Neutrophil (primary cell): ENCODE measurements around the gene CYP27C1.

Experiments
- H3K27ac ChIP-seq: fragments of 200-600 bp; sonication (generic); 2 replicates; pipeline ENCODE4 v1.5.1; 2016; ENCODE audit warnings: mild to moderate bottlenecking, moderate library complexity
- H3K27me3 ChIP-seq: fragments of 200-600 bp; sonication (generic); 2 replicates; pipeline ENCODE4 v1.6.0; 2016; ENCODE audit warnings: mild to moderate bottlenecking
- H3K36me3 ChIP-seq: fragments of 200-600 bp; sonication (generic); 2 replicates; pipeline ENCODE4 v1.5.1; 2017
- H3K4me1 ChIP-seq, 2 experiments: fragments of 200-600 bp in 1 of 2; sonication (generic) in 1 of 2; 1 replicate in 1 of 2; 2 replicates in 1 of 2; pipeline versions ENCODE4 v1.5.1 to v1.6.1; 2013 to 2016; ENCODE audit warnings: low read depth in 1 of 2, low read length in 1 of 2, mild to moderate bottlenecking in 1 of 2, moderate library complexity in 1 of 2; ENCODE audit not compliant: control insufficient read depth in 1 of 2, insufficient read depth in 1 of 2
- H3K4me3 ChIP-seq, 2 experiments: fragments of 200-600 bp in 1 of 2; sonication (generic) in 1 of 2; 1 replicate in 1 of 2; 2 replicates in 1 of 2; pipeline ENCODE4 v1.5.1; 2013 to 2016; ENCODE audit warnings: low read depth in 1 of 2, low read length in 1 of 2, mild to moderate bottlenecking in 1 of 2, moderate library complexity in 1 of 2
- H3K9me3 ChIP-seq: fragments of 200-600 bp; sonication (generic); 2 replicates; pipeline ENCODE4 v1.5.1; 2016
- TF ChIP-seq, protein P1 (sequence below): fragments of 200-600 bp; sonication (generic); IDR thresholded peaks from 2 replicates; pipeline ENCODE4 v1.5.1; 2016; ENCODE audit warnings: antibody characterized with exemption

CYP27C1 gene

DNA sequence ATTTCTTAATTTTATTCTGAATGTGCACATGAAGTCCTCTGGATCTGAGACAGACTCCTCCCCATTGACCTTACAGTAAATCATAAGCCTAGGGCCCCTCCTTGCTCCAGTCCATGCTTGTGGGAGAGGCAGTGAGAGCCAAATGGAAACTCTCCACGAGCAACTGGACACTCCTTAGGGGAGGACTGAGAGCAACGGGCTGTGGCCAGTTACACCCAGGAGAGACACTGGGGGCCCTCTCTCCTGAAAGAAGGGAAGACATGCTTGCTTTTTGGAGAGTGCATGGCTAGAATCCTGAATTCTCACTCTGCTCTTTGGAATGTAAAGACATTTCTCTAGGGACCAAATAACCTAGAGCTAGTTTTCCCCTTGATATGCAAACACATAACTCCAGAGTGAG is 64.2 kb downstream of the CYP27C1 start:
- H3K4me1 ChIP-seq, result no peaks in the 10 kb centered on the region

DNA sequence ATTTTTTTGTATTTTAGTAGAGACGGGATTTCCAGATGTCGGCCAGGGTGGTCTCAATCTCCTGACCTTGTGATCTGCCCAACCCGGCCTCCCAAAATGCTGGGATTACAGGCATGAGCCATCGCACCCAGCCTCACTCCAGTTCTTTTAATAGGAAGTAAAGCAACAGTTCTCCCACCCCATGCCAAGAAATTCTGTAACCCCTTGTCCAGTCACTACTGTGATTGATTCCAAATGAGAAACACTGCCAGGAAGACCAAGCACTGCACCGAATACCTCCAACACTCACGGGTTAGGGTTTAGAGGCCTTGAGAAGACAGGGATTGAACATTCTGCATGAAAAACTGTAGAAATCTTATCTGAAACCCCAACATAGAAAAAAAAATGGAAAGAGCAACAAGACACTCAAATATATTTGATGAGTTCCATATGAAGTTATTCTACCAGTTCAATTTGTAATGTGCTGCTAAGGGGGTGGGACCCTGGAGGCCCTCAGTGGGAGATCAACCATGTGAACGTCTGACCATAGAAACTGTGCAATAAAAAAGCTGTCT is 65.0 kb downstream of the CYP27C1 start:
- H3K36me3 ChIP-seq, result no peaks in the 10 kb centered on the region
- H3K4me1 ChIP-seq, result no peaks in the 10 kb centered on the region
- TF ChIP-seq, protein P1, sequence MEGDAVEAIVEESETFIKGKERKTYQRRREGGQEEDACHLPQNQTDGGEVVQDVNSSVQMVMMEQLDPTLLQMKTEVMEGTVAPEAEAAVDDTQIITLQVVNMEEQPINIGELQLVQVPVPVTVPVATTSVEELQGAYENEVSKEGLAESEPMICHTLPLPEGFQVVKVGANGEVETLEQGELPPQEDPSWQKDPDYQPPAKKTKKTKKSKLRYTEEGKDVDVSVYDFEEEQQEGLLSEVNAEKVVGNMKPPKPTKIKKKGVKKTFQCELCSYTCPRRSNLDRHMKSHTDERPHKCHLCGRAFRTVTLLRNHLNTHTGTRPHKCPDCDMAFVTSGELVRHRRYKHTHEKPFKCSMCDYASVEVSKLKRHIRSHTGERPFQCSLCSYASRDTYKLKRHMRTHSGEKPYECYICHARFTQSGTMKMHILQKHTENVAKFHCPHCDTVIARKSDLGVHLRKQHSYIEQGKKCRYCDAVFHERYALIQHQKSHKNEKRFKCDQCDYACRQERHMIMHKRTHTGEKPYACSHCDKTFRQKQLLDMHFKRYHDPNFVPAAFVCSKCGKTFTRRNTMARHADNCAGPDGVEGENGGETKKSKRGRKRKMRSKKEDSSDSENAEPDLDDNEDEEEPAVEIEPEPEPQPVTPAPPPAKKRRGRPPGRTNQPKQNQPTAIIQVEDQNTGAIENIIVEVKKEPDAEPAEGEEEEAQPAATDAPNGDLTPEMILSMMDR, result no peak
- no peaks in the 10 kb centered on the region for H3K27me3 ChIP-seq
- no peak overlapping the region for H3K27ac ChIP-seq
- no peaks in the 10 kb centered on the region for H3K9me3 ChIP-seq
- no peak overlapping the region for H3K4me3 ChIP-seq

More for the DNA sequence above, 64.2 kb downstream of the CYP27C1 start:
- TF ChIP-seq, protein P1, result no peak
- Histone ChIP-seq H3K36me3 (no peaks in the 10 kb centered on the region), H3K4me3 (no peak overlapping the region), H3K27me3 (no peaks in the 10 kb centered on the region), H3K27ac (no peak overlapping the region), H3K9me3 (no peaks in the 10 kb centered on the region)

DNA sequence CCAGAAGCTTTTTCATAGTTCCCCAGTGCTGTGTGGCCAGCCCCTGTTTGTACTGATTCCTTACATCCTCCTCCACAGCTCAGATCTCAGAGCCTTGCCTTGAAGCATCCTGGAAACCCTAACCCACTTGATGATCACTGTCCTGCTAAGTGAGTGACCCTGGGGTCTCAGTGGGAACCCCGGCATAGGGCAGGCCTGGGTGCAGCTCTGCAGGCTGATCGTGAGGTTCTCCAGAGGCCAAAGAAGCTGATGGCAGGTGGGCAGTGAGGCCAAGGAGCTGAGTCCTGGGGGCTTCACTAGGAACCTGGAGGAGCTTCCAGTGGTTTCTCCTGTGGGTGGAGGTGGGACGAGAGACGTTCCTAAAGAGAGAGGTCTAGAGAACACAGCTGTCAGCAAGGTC is 65.7 kb downstream of the CYP27C1 start:
- TF ChIP-seq, protein P1, result no peak
- Histone ChIP-seq H3K27me3 (no peaks in the 10 kb centered on the region), H3K36me3 (no peaks in the 10 kb centered on the region), H3K4me1 (no peaks in the 10 kb centered on the region), H3K9me3 (no peaks in the 10 kb centered on the region), H3K4me3 (no peak overlapping the region), H3K27ac (no peak overlapping the region)

DNA sequence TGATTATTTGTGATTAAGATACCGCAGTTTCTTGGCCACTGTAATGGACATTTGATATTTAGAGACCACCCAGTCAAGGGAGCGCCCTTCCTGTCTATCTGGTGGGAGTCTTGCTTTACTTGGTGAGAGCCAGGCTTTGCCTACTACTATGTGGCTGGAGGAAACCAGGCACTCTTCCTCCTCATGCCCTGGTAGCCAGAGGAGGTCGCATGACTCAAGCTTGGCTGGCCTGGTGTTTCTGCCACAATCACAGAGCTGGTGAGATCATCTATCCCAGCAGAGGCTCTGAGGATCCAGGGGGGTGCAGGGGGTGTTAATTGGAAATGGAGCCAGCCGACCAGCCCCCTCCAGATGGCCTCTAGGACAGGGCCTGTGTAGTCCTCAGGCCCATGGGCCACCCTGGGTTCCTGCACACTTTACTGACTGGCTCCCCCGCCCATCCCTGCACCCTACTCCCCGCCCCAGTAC is 66.4 kb downstream of the CYP27C1 start:
- H3K36me3 ChIP-seq, result no peaks in the 10 kb centered on the region
- no peaks in the 10 kb centered on the region for H3K9me3 ChIP-seq
- TF ChIP-seq, protein P1, result no peak
- H3K4me1 ChIP-seq, result no peaks in the 10 kb centered on the region
- no peak overlapping the region for H3K4me3 ChIP-seq
- H3K27ac ChIP-seq, result no peak overlapping the region
- H3K27me3 ChIP-seq, result no peaks in the 10 kb centered on the region

DNA sequence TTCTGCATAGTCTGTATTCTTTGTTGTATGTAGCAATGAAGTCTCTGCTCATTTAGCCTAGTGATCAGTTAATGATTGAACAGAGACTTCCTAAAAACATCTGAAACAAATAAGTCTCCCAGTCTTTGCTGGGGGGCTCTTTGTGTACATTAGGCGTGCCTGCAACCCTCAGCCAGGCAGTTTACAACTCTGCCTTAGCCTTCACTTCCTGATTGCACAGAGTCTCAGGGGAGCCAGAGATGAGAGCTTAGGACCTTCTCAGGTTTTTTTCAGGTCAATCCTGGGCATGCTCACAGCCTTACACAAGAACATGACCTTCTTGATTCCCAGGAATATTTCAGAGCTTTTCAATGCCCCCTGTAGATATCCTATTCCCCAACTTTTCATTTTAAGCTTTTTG is 69.1 kb downstream of the CYP27C1 start:
- no peak overlapping the region for H3K4me3 ChIP-seq
- no peaks in the 10 kb centered on the region for H3K27me3 ChIP-seq
- no peaks in the 10 kb centered on the region for H3K4me1 ChIP-seq
- H3K27ac ChIP-seq, result no peak overlapping the region
- H3K9me3 ChIP-seq, result no peaks in the 10 kb centered on the region
- no peaks in the 10 kb centered on the region for H3K36me3 ChIP-seq
- TF ChIP-seq, protein P1, result no peak
